A549 (cell line): ENCODE results near the gene GOLGA8J. TPM values are rescaled to one million over a fixed set of nuclear protein-coding genes. Genes with fewer than 3 reads are reported as not detected.

Source experiments
- ATAC-seq, 2 experiments: fragments of 200-7000 bp in 1 of 2; fragments of >200 bp in 1 of 2; cut with Nextera tagmentation in 1 of 2; cut with Tn5 transposase in 1 of 2; 3 replicates each; pipeline versions ENCODE4 v1.8.0 to v1.9.1; 2018 to 2020; ENCODE audit warnings: mild to moderate bottlenecking in 1 of 2, moderate library complexity in 1 of 2
- CTCF ChIA-PET: fragments of 300-600 bp; sonication (Branson Sonifier 250); formaldehyde crosslinking; extraction: SDS; loops from one replicate; lab custom pipeline; 2021; ENCODE audit warnings: antibody characterized with exemption, inconsistent platforms; lab: Yijun Ruan, JAX
- POLR2A ChIA-PET: fragments of 350-600 bp; formaldehyde crosslinking; extraction: SDS; loops from one replicate; lab custom pipeline; 2021; ENCODE audit warnings: antibody characterized with exemption, inconsistent platforms; lab: Yijun Ruan, JAX
- DNase-seq, 2 experiments: peaks; one replicate each; pipeline versions ENCODE4 v3.0.0 to v3.0.0-alpha.2; 2011 to 2016; ENCODE audit warnings: low read depth in 1 of 2, low spot score in 1 of 2
- FAIRE-seq: peaks from 2 replicates; lab custom pipeline; 2011; peaks lifted over from hg19 to GRCh38; lab: Jason Lieb, UNC
- H3K27ac ChIP-seq, 2 experiments: fragments of >200 bp; sonication (Bioruptor Twin); formaldehyde crosslinking; 3 replicates each; pipeline ENCODE4 v1.5.1; 2016 to 2017
- H3K4me1 ChIP-seq: fragments of >200 bp; sonication (Bioruptor Twin); formaldehyde crosslinking; 3 replicates; pipeline ENCODE4 v1.6.1; 2016
- H3K4me2 ChIP-seq: fragments of >200 bp; sonication (Bioruptor Twin); formaldehyde crosslinking; 3 replicates; pipeline ENCODE4 v1.6.1; 2016
- H3K4me3 ChIP-seq: fragments of >200 bp; sonication (Bioruptor Twin); formaldehyde crosslinking; 3 replicates; pipeline ENCODE4 v1.5.1; 2016
- H3K9me3 ChIP-seq: fragments of >200 bp; sonication (Bioruptor Twin); formaldehyde crosslinking; 3 replicates; pipeline ENCODE4 v1.6.1; 2016
- ATOH8 ChIP-seq: fragments of 250-450 bp; sonication (Bioruptor Pico); IDR thresholded peaks from 2 replicates; pipeline ENCODE4 v1.5.0; 2020; ENCODE audit warnings: low read depth, mild to moderate bottlenecking, moderate library complexity
- BCL3 ChIP-seq: fragments of >200 bp; sonication (Bioruptor Twin); formaldehyde crosslinking; IDR thresholded peaks from 3 replicates; pipeline ENCODE4 v1.6.1; 2016
- BHLHE40 ChIP-seq: IDR thresholded peaks from 2 replicates; pipeline ENCODE4 v1.6.1; 2012; ENCODE audit warnings: low read depth, low read length, inconsistent platforms
- CBX2 ChIP-seq: fragments of 200-600 bp; sonication (generic); IDR thresholded peaks from 2 replicates; pipeline ENCODE4 v1.6.1; 2016; ENCODE audit warnings: low read depth, mild to moderate bottlenecking, borderline replicate concordance
- E2F6 ChIP-seq: IDR thresholded peaks from 2 replicates; pipeline ENCODE4 v1.6.1; 2012; ENCODE audit warnings: low read depth, borderline replicate concordance
- EHF ChIP-seq: fragments of 250-450 bp; sonication (Bioruptor Pico); IDR thresholded peaks from 2 replicates; pipeline ENCODE4 v1.5.0; 2020; ENCODE audit warnings: mild to moderate bottlenecking
- ELK1 ChIP-seq: fragments of 150-350 bp; IDR thresholded peaks from 2 replicates; pipeline ENCODE4 v1.6.1; 2014; ENCODE audit warnings: low read depth, mild to moderate bottlenecking, low read length
- EP300 ChIP-seq, 2 experiments: fragments of >200 bp; sonication (Bioruptor Twin); formaldehyde crosslinking; IDR thresholded peaks; 2 replicates in 1 of 2; 3 replicates in 1 of 2; pipeline ENCODE4 v1.6.1; 2016 to 2017
- FOSB ChIP-seq: fragments of 250-450 bp; sonication (Bioruptor Pico); IDR thresholded peaks from 2 replicates; pipeline ENCODE4 v1.5.0; 2020; ENCODE audit warnings: mild to moderate bottlenecking, moderate library complexity
- HES2 ChIP-seq: fragments of >200 bp; sonication (Bioruptor Twin); formaldehyde crosslinking; IDR thresholded peaks from 2 replicates; pipeline ENCODE4 v1.6.1; 2016
- HEYL ChIP-seq: fragments of 250-450 bp; sonication (Bioruptor Pico); IDR thresholded peaks from 2 replicates; pipeline ENCODE4 v1.8.0; 2021; ENCODE audit warnings: mild to moderate bottlenecking, moderate library complexity
- JUN ChIP-seq, 2 experiments: fragments of >200 bp; sonication (Bioruptor Twin); formaldehyde crosslinking; IDR thresholded peaks; 2 replicates in 1 of 2; 3 replicates in 1 of 2; pipeline ENCODE4 v1.6.1; 2016 to 2017
- JUNB ChIP-seq: fragments of >200 bp; sonication (Bioruptor Twin); formaldehyde crosslinking; IDR thresholded peaks from 2 replicates; pipeline ENCODE4 v1.6.1; 2016
- KDM5A ChIP-seq: fragments of 200-600 bp; sonication (generic); IDR thresholded peaks from 2 replicates; pipeline ENCODE4 v1.6.1; 2016; ENCODE audit warnings: antibody characterized with exemption, mild to moderate bottlenecking
- MYC ChIP-seq: IDR thresholded peaks from 2 replicates; pipeline ENCODE4 v1.6.1; 2012; ENCODE audit warnings: mild to moderate bottlenecking, inconsistent platforms, low read length, improper control_type of control experiment, borderline replicate concordance
- NFE2L2 ChIP-seq: fragments of 150-350 bp; conservative IDR thresholded peaks from 2 replicates; pipeline ENCODE4 v1.6.1; 2014; ENCODE audit warnings: low read length
- NPAS2 ChIP-seq: fragments of 250-450 bp; sonication (Bioruptor Pico); IDR thresholded peaks from 2 replicates; pipeline ENCODE4 v1.8.0; 2022; ENCODE audit warnings: mild to moderate bottlenecking, moderate library complexity, borderline replicate concordance
- RCOR1 ChIP-seq: fragments of 150-350 bp; IDR thresholded peaks from 2 replicates; pipeline ENCODE4 v1.6.1; 2014; ENCODE audit warnings: antibody characterized with exemption, low read length, low read depth
- RFX5 ChIP-seq: fragments of 450-650 bp; IDR thresholded peaks from 2 replicates; pipeline ENCODE4 v1.7.1; 2014; ENCODE audit warnings: antibody characterized with exemption, mild to moderate bottlenecking, moderate library complexity
- TFCP2L1 ChIP-seq: fragments of 250-450 bp; sonication (Bioruptor Pico); IDR thresholded peaks from 2 replicates; pipeline ENCODE4 v1.5.0; 2021; ENCODE audit warnings: mild to moderate bottlenecking
- ZNF302 ChIP-seq: fragments of 250-450 bp; sonication (Bioruptor Pico); IDR thresholded peaks from 2 replicates; pipeline ENCODE4 v1.9.0; 2021; ENCODE audit warnings: inconsistent platforms, mild to moderate bottlenecking, moderate library complexity
- WGBS: methylation state at CpG from one replicate; pipeline ENCODE4 v1.1.6; 2017; ENCODE audit errors: missing lambda C conversion rate; 5-methylcytosine and 5-hydroxymethylcytosine counted together
- polyA plus RNA-seq, 4 experiments: library from polyadenylated mRNA; depleted of rRNA in 3 of 4; stranded (reverse); fragments of >200 nt; fragmentation: RNase III in 1 of 4; extraction: RNeasy Plus Mini Kit Qiagen cat#74134 plus additional on column Dnase treatment in 1 of 4; gene quantifications; 2 replicates in 3 of 4; 3 replicates in 1 of 4; pipeline ENCODE4 v1.2.3, GENCODE V29; 2011 to 2017

GOLGA8J gene
- polyA plus RNA-seq, 2 of the 4 experiments (the other 2 are of a cell fraction), result 0.09 to 0.23 TPM

GRCh38 chr15:30046430-30046829 lies 36.3 kb upstream of the GOLGA8J start:
- WGBS, result 53% methylated on average over 2 of the region's 2 CpGs
- Histone ChIP-seq H3K4me1 (peaks cover 7% of the 10 kb centered on the region; the same call in 2 of the 3 replicates), H3K4me3 (no peak overlapping the region), H3K4me2 (no peak overlapping the region), H3K27ac (no peak overlapping the region), H3K9me3 (no peaks in the 10 kb centered on the region)
- DNase-seq, result no peak
- ATAC-seq, result no peak
- peak; percentile 94 for FAIRE-seq
- CTCF ChIA-PET, result interaction anchor here (0.6 to 4.4 kb wide), 6 partner anchors 13 to 391 kb away, joined by 3 to 19 read pairs (median 4); no protein-coding TSS in a partner anchor
- POLR2A ChIA-PET, result no interaction called here
- TF ChIP-seq CBX2 (no peak), ATOH8 (CRISPR knock-in tag) (no peak), MYC (no peak), ELK1 (no peak), BCL3 (no peak), RCOR1 (no peak), NPAS2 (CRISPR knock-in tag) (no peak)

- WGBS, result 63% methylated on average over 3 of the region's 3 CpGs
- ATAC-seq (no peak), DNase-seq (no peak)
- Histone ChIP-seq H3K4me2 (no peak overlapping the region), H3K4me3 (no peak overlapping the region), H3K4me1 (no peaks in the 10 kb centered on the region), H3K27ac (no peak overlapping the region), H3K9me3 (no peaks in the 10 kb centered on the region)
- POLR2A ChIA-PET, result no interaction called here
- TF ChIP-seq ZNF302 (CRISPR knock-in tag) (no peak), KDM5A (no peak), JUNB (no peak), MYC (no peak), E2F6 (no peak), TFCP2L1 (CRISPR knock-in tag) (no peak), FOSB (CRISPR knock-in tag) (no peak), RFX5 (no peak), JUN (IDR thresholded peaks at IDR 0.05) (no peak), HES2 (no peak), HEYL (CRISPR knock-in tag) (no peak), BCL3 (no peak), NFE2L2 (no peak), BHLHE40 (no peak), EP300 (IDR thresholded peaks at IDR 0.05) (no peak), EHF (no peak)
- TF ChIP-seq, all 56 proteins: peak for 0
- no peak for FAIRE-seq
- CTCF ChIA-PET, result interaction anchor here (1.3 kb wide), 1 partner anchor 20 kb away, joined by 4 read pairs; no protein-coding TSS in a partner anchor
Measured at GRCh38 chr15:30055604-30056003, 27.2 kb upstream of the GOLGA8J start.
